ENCODE measurements around the gene NME1. TPM values are rescaled to one million over a fixed set of nuclear protein-coding genes. Genes with fewer than 3 reads are reported as not detected.
"Not testable (repeated sequence)": the region's sequence is repeated elsewhere in the genome, so short reads cannot be mapped to it uniquely, and the experiment has no call there.

The NME1 gene
- total RNA-seq, 4 donors from 2014 or later = 6.3 to 37.1 (median 12.0) TPM

DNA sequence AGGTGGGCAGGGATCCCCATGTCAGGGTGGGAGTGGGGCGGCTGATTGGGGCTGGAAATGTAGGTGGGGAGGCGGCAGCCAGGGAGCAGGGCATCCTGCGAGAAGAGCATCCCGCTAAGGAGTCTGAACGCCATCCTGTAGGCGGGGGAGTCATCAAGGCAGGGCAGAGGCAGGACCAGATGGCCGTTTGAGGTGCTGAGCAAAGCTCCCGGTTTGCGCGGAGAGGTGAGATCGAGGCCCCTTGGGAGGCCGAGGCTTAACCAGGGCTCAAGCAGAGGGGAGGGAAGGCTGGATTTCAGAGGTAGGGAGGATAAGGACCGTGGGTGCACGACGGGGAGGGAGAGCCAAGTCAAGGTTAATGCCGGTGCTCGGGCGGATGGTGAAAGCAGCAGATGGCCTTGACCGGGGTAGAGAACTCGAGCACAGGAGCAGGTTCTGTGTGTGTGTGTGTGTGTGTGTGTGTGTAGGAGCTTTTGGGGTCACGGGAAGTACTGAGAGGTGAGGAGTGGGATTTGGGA, 12.4 kb downstream of the NME1 start:
- H3K9me3 ChIP-seq = no peaks in the 10 kb centered on the region
- no peaks in the 10 kb centered on the region for H3K27me3 ChIP-seq
- TF ChIP-seq POLR2A (IDR thresholded peaks at IDR 0.05) = peak in 1 of 2 donors; percentile 86
- TF ChIP-seq, protein P1, sequence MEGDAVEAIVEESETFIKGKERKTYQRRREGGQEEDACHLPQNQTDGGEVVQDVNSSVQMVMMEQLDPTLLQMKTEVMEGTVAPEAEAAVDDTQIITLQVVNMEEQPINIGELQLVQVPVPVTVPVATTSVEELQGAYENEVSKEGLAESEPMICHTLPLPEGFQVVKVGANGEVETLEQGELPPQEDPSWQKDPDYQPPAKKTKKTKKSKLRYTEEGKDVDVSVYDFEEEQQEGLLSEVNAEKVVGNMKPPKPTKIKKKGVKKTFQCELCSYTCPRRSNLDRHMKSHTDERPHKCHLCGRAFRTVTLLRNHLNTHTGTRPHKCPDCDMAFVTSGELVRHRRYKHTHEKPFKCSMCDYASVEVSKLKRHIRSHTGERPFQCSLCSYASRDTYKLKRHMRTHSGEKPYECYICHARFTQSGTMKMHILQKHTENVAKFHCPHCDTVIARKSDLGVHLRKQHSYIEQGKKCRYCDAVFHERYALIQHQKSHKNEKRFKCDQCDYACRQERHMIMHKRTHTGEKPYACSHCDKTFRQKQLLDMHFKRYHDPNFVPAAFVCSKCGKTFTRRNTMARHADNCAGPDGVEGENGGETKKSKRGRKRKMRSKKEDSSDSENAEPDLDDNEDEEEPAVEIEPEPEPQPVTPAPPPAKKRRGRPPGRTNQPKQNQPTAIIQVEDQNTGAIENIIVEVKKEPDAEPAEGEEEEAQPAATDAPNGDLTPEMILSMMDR (IDR thresholded peaks at IDR 0.05) = no peak
- H3K27ac ChIP-seq = peak overlapping the region; percentile 92 to 99 (median 95)
- peaks cover 0 to 21% (median 0%) of the 10 kb centered on the region in 3 donors for H3K36me3 ChIP-seq
- H3K4me3 ChIP-seq = peak overlapping the region; percentile 82 to 95 (median 90)
- H3K4me1 ChIP-seq = peaks cover 0 to 21% (median 9%) of the 10 kb centered on the region in 4 donors
- peak in 1 of 3 donors; percentile 18 for DNase-seq

DNA sequence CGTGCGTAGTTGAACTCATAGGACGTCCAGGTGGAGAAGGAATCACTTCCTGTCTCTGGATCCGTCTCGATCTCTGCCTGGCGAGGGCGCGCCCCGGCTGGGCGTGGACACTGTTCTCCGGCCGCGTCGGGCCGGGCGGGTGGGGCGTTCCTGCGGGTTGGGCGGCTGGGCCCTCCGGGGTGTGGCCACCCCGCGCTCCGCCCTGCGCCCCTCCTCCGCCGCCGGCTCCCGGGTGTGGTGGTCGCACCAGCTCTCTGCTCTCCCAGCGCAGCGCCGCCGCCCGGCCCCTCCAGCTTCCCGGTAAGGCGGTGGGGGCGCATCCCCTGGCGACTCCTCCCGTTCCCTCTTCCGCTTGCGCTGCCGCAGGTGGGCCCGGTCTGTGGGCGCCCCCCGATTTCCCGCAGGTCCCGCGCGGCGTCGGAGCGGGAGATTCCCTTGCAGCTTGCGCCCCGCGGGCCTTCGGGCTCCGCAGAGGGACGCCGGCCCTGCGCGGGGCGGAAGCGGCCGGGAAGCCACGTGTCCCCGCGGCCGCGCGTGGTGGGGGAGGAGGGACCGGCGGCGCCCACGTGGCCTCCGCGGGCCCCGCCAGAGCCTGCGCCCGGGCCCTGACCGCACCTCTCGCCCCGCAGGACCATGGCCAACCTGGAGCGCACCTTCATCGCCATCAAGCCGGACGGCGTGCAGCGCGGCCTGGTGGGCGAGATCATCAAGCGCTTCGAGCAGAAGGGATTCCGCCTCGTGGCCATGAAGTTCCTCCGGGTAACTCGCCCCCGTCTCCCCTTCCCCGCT, 13.0 kb downstream of the NME1 start, which contains the start of gene NME2:
Gene NME2, plus strand, starts transcription at position 214 of the 789 bp plus-strand sequence. Its CDS starts 420 bp downstream, at position 634.
- Histone ChIP-seq H3K9me3 (no peaks in the 10 kb centered on the region), H3K27ac (peak within 1 kb of the TSS; percentile 92 to 99 (median 95)), H3K4me3 (peak within 1 kb of the TSS; percentile 82 to 95 (median 90)), H3K36me3 (peaks cover 0 to 16% (median 0%) of the 10 kb centered on the region in 3 donors), H3K4me1 (peaks cover 0 to 23% (median 9%) of the 10 kb centered on the region in 4 donors), H3K27me3 (no peaks in the 10 kb centered on the region)
- TF ChIP-seq, protein P1 (IDR thresholded peaks at IDR 0.05) = no peak
- TF ChIP-seq POLR2A (IDR thresholded peaks at IDR 0.05) = peak in 1 of 2 donors; percentile 89
- peak; percentile 76 to 97 (median 94) for DNase-seq

DNA sequence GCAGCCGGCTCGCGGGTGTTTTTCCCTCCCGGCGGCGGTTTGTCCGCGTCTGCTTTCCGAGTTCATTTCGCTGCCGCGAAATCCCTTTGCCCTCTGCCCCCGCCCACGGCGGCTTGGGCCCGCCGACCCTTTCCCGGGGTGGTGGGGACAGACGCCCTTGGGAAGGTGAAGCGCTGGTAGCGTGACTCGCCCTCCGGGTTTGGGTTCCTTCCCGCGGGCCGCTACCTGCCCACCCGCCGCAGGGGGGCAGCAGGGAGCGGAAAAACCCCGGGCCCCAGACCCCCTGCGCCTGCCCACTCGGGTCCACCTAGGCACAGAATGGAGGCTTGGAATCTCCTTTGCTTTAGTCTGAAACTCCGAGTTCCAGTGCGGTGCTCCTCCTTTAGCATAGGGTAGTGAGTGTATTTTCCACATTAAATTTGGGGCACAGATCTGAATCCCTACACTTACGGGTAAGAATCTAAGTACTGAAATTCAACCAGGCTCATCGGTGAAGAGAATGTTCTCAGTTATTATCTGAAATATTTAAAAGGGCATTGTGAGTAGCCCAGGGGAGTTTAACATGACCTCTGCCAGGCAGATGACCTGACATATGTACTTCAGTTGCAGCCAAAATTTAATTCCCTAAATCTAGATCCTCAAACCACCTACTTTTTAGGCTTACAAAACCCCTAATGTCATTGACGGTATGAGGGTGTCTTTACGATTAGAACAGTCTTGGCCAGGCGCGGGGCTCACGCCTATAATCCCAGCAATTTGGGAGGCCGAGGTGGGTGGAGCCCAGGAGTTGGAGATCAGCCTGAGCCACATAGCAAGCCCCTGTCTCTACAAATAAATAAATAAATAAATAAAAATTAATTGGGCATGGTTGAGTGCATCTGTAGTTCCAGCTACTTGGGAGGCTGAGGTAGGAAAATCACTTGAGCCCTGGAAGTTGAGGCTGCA, 13.9 kb downstream of the NME1 start:
- H3K36me3 ChIP-seq = peaks cover 0 to 15% (median 0%) of the 10 kb centered on the region in 3 donors
- peak overlapping the region; percentile 82 to 95 (median 90) for H3K4me3 ChIP-seq
- H3K27me3 ChIP-seq = no peaks in the 10 kb centered on the region
- peak; percentile 54 to 80 (median 72) for DNase-seq
- H3K27ac ChIP-seq = peak overlapping the region; percentile 92 to 99 (median 95)
- H3K4me1 ChIP-seq = peaks cover 0 to 23% (median 9%) of the 10 kb centered on the region in 4 donors
- TF ChIP-seq POLR2A (IDR thresholded peaks at IDR 0.05) = no peak
- TF ChIP-seq, protein P1 (IDR thresholded peaks at IDR 0.05) = peak; percentile 43 to 69 (median 62)
- H3K9me3 ChIP-seq = no peaks in the 10 kb centered on the region

DNA sequence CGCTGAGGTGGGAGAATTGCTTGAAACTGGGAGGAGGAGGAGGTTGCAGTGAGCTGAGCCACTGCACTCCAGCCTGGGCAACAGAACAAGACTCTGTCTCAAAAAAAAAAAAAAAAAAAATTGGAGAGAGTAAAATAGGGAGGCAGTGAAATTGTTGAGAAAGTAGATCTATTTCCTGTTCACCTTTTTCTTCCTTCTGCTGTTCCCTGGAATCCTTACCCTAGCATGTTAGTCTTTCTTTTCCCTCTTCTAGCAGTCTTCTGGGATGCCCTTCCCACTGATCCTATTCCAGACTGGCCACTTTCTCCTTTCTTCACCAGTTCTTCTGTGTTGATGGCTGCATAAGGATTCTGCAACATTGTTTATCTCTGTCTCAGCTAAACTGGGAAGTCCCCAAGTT, 16.0 kb downstream of the NME1 start:
- Histone ChIP-seq H3K27ac (no peak overlapping the region), H3K4me1 (peaks cover 0 to 23% (median 9%) of the 10 kb centered on the region in 4 donors), H3K27me3 (no peaks in the 10 kb centered on the region), H3K36me3 (peaks cover 0 to 23% (median 0%) of the 10 kb centered on the region in 3 donors), H3K4me3 (no peak overlapping the region), H3K9me3 (no peaks in the 10 kb centered on the region)
- no peak for DNase-seq
- no peak for TF ChIP-seq POLR2A (IDR thresholded peaks at IDR 0.05)
- TF ChIP-seq, protein P1 (IDR thresholded peaks at IDR 0.05) = no peak

DNA sequence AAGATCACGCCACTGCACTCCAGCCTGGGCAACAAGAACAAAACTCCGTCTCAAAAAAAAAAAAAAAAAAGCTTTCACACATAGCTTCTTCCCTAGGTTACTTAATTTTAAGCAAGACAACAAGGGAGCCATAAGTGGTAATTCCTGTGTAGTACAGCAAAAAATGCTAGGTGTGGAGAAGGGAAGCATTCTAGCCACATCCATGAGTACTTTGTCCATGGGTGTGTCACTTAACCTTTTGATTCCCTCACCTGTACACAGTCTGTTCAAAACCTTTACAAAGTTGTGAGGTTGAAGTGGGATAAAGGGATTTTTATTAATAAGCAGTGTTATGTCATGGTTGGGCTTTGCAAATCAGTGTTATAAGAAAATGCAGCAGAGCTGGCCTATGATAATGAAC, 17.4 kb downstream of the NME1 start:
- H3K9me3 ChIP-seq = no peaks in the 10 kb centered on the region
- no peak for TF ChIP-seq POLR2A (IDR thresholded peaks at IDR 0.05)
- TF ChIP-seq, protein P1 (IDR thresholded peaks at IDR 0.05) = no peak
- DNase-seq = no peak
- peak overlapping the region in 1 of 4 donors; percentile 28 for H3K27ac ChIP-seq
- no peak overlapping the region for H3K4me3 ChIP-seq
- H3K4me1 ChIP-seq = peaks cover 0 to 16% (median 4%) of the 10 kb centered on the region in 4 donors
- H3K36me3 ChIP-seq = peaks cover 0 to 24% (median 0%) of the 10 kb centered on the region in 3 donors
- no peaks in the 10 kb centered on the region for H3K27me3 ChIP-seq

DNA sequence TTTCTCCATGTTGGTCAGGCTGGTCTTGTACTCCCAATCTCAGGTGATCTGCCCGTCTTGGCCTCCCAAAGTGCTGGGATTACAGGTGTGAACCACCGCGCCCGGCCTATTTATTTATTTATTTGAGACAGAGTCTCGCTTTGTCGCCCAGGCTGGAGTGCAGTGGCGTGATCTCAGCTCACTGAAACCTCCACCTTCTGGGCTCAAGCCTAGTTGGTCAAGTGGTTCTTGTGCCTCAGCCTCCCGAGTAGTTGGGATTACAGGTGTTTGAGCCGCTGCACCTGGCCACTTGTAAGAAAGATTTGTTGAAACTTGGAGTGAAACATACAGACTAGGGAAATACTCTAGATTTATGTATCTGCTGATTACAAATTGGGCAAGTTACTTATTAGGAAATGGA, 18.7 kb downstream of the NME1 start:
- not testable (repeated sequence) for H3K9me3 ChIP-seq, DNase-seq, H3K4me3 ChIP-seq, H3K27ac ChIP-seq, H3K27me3 ChIP-seq
- peaks cover 0 to 24% (median 0%) of the 10 kb centered on the region in 3 donors for H3K36me3 ChIP-seq
- H3K4me1 ChIP-seq = peaks cover 0 to 14% (median 4%) of the 10 kb centered on the region in 4 donors

Measured in Peyer's patch (tissue), 4 donors.